GM21447 (cell line): Measurements from ENCODE around the gene PIK3C2G.
"Not testable (repeated sequence)": the region's sequence is repeated elsewhere in the genome, so short reads cannot be mapped to it uniquely, and the experiment has no call there.

ENCODE experiments used
- ATAC-seq: cut with Tn5 transposase; IDR thresholded peaks from one replicate; pipeline ENCODE4 v1.9.1; 2021; ENCODE audit not compliant: unreplicated experiment

The PIK3C2G gene

DNA sequence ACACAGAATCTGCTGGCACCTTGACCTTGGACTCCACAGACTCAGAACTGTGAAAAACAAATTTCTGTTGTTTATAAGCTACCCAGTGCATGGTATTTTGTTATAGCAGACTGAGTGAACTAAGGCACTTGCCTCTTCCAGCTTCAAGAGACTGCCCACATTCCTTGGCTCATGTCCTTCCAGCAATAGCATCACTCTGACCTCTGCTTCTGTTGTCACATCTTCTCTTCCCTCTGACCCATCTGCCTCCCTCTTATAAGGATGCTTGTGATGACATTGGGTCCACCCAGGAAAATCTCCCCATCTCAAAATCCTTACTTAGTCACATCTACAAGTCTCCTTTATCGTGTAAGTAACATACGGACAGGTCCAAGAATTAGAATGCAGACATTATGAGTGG lies 200.4 kb downstream of the PIK3C2G start:
- ATAC-seq, result no peak

DNA sequence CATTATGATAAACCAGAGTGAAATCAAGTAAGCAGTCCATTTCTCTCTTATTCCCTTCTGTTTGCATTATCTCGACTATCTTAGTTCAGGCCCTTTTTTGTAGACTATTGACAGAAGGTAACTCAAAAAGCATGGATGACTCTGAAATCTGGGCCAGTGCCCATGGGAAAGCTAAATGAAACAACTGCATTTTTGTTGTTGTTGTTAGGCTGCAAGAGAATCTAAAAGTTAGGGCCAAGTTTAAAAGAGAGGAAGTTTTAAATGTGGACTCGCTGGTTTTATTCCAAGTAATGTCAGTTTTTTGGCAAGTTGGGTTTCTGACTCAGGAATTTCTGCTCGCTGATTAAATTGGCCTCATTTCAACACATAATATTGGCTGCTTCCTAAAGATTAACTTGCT lies 201.1 kb downstream of the PIK3C2G start:
- no peak for ATAC-seq

DNA sequence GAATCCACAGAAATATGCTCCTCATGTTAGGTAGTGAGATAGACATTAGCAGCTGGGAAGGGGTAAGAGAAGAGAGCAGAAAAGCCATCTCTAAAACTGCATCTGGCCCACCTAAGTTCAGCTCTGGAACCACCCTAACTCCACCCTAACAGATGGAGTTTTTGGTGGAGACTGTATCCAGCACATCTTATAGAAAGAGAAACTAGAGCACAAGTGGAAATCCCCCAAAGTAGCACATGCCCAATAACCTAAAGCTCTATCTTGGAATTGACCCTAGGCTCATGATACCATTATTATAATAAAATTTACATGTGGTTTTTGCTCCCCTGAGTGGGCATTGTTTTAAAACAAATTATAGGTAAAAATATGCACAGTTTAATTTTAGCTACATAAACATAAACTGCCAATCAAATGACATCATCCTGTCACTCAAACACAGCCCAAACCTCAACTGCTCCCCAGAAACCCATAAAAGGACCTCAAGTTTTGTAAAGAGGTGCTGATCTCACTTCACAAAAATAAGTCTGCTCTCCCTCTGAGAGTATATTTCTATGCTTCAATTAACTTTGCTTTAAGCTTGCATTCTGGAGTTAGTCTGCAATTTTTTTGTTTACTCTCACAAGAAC lies 206.4 kb downstream of the PIK3C2G start:
- no peak for ATAC-seq

DNA sequence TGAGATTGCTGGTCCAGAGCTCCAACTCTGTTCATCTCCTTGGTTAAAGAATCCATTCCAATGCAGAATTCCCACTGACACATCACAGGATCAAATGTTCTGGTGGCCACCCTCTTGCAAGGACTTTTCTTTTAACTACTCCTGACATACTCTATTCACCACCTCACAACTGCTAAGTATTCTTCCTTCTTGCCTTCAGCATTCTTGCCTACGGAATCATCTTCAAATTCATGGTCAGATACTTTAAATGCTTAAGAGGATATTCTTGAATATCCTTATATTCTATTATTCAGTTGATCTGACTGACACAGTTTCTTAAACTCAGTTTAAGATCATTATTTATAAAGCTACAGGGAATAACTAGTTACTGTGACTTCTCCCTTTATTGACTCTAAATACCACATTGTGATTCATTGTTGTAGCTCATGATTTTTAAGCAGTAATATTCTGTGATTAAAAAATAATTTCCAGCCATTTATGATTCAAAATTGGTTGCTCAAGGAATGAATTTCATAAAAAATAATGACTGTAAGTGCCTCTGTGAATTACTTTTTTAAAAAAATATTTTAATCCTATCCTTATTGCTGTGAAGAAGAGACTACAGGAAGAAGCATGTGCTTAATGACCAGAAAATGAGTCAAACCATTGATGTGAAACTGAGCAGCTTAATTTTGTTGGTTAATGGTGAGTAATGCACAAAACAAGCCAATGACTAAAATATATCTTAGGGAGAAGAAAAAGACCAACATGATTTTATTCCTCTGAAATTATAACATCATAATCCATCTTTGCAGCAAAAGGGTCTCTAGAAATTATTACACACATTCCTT lies 207.1 kb downstream of the PIK3C2G start:
- no peak for ATAC-seq

DNA sequence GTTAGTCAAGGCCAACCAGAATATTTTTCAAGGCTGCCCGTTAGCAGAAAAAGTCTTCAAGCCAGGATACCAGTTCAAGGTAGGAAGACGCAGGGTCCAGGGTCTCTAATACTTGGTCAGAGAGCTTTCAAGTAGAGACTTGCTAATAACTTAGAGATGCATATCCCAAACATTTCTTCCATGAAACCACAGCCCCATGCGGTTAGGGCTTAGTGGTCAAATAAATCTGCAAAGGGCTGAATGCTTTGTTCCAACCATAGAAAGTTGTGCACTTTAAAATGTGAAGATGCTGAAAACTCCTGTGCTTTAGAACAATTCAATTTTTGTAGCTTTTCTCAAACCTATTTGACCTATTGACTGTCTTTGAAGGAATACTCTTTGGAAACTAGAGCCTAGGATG lies 208.9 kb downstream of the PIK3C2G start:
- ATAC-seq, result no peak

DNA sequence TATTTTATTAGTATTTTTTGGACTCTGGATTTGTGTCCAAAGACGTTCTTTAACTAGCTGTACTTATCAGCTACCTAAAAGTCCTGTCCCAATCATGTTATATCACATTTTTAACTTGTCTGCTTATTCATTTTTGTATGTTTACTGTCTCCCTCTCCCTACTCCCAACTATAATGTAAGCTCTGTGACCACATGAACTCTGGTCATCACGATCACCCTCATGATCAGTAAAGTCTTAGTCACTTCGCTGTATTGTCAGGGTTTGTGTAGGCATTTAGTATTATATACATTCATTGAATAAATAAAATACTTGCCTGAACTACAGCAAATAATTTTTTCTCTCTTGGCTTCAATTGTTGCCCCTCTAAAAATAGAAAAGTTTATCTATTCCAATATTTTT lies 211.0 kb downstream of the PIK3C2G start:
- no peak for ATAC-seq

DNA sequence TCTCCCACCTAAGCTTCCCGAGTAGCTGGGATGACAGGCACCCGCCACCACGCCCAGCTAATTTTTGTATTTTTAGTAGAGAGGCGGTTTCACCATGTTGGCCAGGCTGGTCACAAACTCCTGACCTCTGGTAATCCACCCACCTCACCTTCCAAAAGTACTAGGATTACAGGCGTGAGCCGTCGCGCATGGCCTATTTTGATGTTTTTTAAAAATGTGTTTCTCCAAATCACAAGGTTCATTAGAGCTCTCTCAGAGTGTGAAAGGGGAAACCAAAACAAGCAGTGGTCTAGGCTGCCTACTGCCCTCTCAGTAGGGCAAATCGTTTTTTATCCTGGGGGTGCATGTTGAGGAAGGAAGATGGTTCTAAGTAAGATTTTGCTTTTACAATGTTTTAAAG lies 211.5 kb downstream of the PIK3C2G start:
- no peak for ATAC-seq

DNA sequence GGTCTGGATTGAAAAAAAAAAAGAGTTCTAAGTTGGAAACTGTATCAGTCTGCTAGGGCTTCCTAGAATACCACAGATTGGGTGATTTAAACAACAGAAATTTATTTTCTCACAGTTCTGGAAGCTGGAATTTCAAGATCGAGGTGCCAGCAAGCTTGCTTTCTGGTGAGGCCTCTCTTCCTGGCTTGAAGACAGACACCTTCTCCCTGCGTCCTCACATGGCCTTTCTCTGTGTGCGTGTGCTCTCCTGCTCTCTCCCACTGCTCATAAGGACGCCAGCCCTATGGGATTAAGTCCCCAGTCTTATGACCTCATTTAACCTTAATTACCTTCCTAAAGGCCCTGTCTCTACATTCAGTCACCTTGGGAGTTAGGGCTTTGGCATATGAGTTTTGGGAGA lies 215.5 kb downstream of the PIK3C2G start:
- ATAC-seq, result no peak

DNA sequence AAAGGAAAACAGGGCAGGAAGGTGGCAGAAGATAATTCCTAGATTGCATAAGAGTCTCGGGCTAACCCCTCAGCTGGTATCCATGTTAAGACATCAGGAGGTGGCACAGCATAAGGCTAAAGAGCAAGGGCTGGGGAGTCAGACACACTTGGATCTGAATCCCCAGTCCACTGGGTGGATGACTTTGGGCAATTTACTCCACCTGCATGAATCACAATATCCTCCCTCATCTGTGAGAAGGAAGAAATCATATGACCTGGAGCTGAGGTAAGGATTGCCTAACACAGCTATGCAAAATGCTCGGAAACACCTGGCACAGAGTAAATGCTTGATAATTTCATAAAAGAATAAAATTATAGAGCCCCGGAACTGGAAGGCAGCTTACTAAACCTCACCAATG lies 217.9 kb downstream of the PIK3C2G start:
- ATAC-seq, result no peak

DNA sequence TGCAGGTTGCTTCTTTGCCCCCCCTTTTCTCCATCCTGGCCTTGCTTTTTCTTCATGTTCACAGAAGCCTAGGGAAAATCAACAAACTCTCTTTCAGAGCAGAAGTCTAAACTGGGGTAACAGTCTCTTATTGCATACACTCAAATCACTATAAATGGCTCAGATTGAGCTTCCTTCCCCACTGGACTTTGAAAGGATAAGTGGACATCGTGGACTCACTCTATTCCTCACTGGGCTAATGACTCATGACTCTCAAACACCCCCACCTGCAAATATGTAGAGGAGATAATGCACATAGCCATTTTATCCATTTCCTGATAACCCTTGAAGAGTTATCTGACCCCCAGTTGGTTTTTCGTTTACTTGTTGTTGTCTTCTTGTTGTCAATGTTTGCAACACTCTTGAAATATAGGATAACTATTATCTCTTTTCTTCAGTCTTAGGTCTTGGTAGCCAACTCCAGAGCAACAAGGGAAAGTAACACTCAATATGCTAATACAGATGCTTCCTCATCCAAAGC lies 221.3 kb downstream of the PIK3C2G start:
- ATAC-seq, result no peak

DNA sequence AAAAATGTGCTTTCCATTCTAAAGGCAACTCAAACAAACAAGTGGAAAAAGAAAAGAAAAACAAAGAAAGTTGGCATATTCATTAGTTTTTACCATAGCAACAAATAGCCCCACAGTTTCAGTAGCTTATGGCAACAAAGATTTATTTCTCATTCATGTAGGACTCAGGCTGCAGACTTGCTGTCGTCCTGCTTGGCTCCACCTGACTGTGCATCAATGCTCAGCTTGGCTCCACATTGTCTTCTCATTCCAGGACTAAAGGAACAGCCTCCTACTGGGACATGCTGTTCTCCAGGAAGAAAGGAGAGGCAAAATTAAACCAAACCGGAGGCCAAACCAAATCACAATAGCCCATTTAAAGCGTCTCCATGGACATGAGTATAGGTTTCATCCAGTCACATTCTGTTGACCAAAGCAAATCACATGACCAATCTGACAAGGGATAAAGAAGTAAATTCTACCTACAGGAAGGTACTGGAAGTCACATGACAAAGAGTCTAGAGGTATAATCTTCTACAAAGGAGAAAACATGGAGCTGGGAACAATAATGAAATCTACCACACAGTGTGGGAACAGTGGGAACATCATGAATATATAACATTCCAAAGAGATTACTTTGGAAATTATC lies 222.5 kb downstream of the PIK3C2G start:
- no peak for ATAC-seq

DNA sequence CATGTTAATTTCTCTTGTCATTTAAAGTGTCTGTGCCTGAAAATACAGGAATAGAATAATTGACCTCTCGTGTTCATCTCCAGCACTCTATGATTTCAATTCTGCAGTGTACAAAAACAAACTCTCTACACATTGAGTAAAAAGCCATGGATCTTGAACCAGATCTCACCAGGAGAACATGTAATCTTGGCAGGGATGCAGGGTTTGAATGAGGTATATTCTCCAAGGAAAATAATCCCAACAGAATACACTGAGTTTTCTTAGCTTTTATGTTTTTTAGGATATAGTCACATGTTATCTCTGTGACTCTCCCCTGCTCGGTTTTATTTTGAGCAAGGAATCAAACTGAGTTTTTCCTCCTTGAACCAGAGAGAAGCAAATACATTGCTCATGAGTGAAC lies 224.7 kb downstream of the PIK3C2G start:
- no peak for ATAC-seq

DNA sequence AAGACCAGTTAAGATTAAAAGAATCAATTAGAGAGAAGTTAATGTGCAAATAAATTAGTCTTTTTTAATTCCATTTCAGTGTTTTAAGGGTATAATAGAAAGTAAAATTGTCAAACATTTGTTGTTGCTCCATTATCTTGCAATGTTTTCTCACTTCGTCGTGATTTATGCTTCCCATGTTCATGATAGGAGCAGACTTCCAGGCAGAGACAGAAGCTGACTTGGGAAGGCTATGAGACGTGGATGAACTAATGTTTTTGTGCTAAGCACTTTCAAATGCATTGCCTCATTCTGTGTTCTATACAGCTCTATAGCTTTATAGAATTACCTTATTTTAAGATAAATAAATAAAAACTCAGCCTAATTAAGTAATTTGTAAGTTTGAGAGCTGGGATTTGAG lies 226.2 kb downstream of the PIK3C2G start:
- no peak for ATAC-seq

DNA sequence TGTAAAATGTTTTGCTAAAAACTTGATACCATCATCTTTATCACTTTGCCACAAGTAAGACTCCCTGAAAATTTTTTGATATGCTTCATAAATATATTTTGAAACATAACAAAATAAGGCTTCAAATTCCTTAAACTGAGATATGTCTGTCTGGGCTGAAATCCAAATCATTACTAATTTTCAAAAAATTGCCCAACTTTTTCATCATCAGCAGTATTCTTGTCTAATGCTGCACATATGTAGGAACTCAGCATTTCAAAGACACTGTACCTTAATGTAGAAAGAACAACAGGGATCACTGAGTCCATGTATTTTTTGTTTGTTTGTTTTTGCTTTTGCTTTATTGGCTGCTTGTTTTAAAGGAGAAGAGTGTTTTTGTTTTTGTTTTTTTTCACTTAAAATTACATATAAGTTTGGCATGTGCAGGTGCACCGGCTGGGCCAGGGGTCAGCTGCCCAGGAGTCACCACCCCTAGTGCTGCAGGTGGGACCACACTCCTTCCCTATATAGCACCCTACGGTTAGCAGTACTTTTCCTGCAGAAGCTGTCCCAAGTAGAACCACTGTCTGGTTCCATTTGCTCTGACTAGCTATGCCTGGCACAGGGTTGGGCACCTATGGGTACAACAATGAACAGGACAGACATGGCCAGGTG lies 231.2 kb downstream of the PIK3C2G start:
- ATAC-seq, result no peak

DNA sequence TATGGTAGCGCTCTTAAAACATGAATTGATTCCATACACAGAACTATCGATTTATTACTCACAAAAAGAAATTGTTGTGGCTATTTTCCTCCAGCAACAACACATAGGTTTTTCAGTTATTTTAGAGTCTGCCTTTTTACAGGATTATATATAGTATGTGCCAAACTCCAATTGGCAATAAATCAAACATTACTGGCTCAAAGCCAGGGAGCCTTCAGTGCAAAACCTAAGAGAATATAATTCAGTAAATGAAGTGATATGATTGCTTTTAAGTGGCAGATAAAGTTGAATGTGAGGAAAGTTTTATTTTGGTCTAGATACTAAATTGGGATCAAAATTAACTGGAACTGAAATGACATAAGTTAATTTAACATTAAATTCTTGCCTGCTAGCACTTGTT lies 234.8 kb downstream of the PIK3C2G start:
- ATAC-seq, result no peak

DNA sequence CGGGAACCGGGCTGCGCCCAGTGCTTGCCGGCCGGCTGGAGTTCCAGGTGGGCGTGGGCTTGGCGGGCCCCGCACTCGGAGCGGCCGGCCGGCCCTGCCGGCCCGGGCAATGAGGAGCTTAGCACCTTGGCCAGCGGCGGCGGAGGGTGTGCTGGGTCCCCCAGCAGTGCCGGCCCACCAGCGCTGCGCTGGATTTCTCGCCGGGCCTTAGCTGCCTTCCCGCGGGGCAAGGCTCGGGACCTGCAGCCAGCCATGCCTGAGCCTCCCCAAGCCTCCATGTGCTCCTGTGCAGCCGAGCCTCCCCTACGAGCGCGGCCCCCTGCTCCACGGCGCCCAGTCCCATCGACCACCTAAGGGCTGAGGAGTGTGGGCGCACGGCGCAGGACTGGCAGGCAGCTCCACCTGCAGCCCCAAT lies 238.8 kb downstream of the PIK3C2G start:
- ATAC-seq, result not testable (repeated sequence)

DNA sequence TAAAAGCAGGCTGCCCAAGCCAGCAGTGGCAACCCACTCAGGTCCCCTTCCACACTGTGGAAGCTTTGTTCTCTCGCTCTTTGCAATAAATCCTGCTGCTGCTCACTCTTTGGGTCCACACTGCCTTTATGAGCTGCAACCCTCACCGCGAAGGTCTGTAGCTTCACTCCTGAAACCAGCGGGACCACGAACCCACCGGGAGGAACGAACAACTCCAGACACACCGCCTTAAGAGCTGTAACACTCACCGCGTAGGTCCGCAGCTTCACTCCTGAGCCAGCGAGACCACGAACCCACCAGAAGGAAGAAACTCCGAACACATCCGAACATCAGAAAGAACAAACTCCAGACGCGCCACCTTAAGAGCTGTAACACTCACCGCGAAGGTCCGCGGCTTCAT lies 239.4 kb downstream of the PIK3C2G start:
- ATAC-seq, result not testable (repeated sequence)

DNA sequence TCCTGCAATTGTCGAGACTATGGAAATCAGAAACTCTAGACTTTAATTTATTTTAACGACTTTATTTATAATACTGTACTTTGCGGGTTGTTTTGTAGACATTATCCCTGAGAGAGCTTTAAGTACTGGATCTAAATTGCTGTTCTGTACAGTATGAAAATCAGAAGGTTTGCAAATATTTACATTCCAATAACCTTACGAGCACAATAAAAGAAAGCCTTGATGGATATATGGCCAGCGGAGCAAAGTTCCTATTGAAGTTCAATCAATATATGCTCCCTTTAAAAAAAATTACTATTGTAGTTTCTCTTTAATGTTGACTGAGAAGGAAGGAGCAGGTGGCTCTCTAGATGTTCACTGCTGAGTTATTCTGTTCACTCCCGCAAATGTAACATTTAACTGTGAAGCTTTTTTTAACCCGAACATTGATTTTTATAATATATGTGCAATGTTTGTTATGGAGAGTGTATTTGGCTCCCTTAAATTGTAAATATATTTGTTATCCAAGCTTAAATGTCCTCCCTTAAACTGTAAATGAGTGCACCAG lies 241.2 kb downstream of the PIK3C2G start:
- no peak for ATAC-seq

DNA sequence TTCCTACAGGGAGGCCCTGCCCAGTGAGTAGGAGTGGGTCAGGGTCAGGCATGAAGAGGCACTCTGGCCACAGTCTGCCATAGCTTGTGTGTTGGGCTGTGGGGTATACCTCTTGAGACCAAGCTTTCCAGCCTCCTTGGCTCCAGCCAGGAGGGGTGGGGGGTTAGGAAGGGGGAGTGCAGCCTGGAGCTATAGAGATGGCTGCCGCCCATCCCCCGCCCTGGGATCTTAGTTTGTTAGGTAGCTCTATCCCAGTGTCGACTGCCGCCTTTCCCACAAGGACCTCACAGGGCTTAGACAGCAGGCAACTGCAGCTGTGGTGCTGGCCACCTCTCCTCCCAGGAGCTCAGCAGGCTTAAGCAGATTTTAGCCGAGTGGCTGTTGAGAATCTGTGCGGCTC lies 260.1 kb downstream of the PIK3C2G start:
- ATAC-seq, result no peak

DNA sequence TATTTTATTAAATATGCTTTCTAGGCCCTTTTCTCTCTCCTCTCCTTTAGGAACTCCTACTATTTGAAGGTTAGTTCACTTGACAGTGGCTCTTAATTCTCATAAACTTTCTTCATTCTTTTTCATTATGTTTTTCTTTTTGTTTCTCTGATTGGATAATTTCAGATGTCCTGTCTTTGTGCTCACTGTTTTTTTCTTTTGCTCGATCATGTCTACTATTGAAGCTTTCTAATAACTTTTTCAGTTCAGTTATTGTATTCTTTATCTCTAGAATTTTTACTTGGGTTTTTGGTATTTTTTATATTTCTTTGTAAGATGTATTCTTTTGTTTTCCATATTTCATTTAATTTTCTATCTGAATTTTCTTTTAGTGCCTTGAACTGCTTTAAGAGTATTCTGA lies 261.5 kb downstream of the PIK3C2G start:
- no peak for ATAC-seq

DNA sequence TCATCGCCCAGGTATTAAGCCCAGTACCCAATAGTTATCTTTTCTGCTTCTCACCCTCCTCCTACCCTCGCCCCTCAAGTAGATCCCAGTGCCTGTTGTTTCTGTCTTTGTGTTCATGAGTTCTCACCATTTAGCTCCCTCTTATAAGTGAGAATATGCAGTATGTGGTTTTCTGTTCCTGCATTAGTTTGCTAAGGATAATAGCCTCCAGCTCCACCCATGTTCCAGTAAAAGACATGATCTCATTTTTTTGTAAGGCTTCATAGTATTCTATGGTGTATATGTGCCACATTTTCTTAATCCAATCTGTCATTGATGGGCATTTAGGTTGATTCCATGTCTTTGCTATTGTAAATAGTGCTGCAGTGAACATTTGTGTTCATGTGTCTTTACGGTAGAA lies 281.2 kb downstream of the PIK3C2G start:
- not testable (repeated sequence) for ATAC-seq
